HL-60 (cell line): ENCODE results near the gene CSTF2T.
A peak's percentile ranks its signal among the peaks of the same experiment; 100 is the strongest.

Experiments used
- DNase-seq, 2 experiments: peaks; one replicate each; pipeline ENCODE4 v3.0.0-alpha.2; 2010 to 2020; ENCODE audit warnings: low read depth in 1 of 2, low spot score in 1 of 2
- H3K27ac ChIP-seq: fragments of 250-450 bp; sonication (Bioruptor Pico); replicated peaks from 2 replicates; pipeline ENCODE4 v1.5.1; 2020; ENCODE audit warnings: mild to moderate bottlenecking, moderate library complexity
- H3K27me3 ChIP-seq: fragments of 250-450 bp; sonication (Bioruptor Pico); 2 replicates; pipeline ENCODE4 v1.5.1; 2021; ENCODE audit warnings: mild to moderate bottlenecking, moderate library complexity; ENCODE audit not compliant: insufficient read depth, poor library complexity, severe bottlenecking
- H3K4me3 ChIP-seq: replicated peaks from 2 replicates; pipeline ENCODE4 v1.5.1; 2011; ENCODE audit warnings: mild to moderate bottlenecking, control low read depth, low read length; ENCODE audit not compliant: insufficient read depth
- GABPA ChIP-seq: IDR thresholded peaks from 2 replicates; pipeline ENCODE4 v1.6.1; 2012; ENCODE audit warnings: low read depth
- POLR2AphosphoS5 ChIP-seq: IDR thresholded peaks from 2 replicates; pipeline ENCODE4 v1.6.1; 2012; ENCODE audit warnings: low read depth
- SPI1 ChIP-seq: IDR thresholded peaks from 2 replicates; pipeline ENCODE4 v1.6.1; 2012; ENCODE audit warnings: low read depth, mild to moderate bottlenecking, borderline replicate concordance
- long read RNA-seq: library from polyadenylated mRNA; unstranded; transcript quantifications from one replicate; pipeline ENCODE4 v2.0.0, GENCODE V29; 2020
- TF ChIP-seq, protein P1 (sequence below): IDR thresholded peaks from 2 replicates; pipeline ENCODE4 v1.6.1; 2012; ENCODE audit warnings: low read depth; ENCODE audit not compliant: insufficient replicate concordance
- TF ChIP-seq, protein P2 (sequence below): IDR thresholded peaks from one replicate; pipeline ENCODE4 v1.5.1; 2011; ENCODE audit warnings: low read length, control low read depth, inconsistent platforms; ENCODE audit not compliant: insufficient read depth

The CSTF2T gene, protein sequence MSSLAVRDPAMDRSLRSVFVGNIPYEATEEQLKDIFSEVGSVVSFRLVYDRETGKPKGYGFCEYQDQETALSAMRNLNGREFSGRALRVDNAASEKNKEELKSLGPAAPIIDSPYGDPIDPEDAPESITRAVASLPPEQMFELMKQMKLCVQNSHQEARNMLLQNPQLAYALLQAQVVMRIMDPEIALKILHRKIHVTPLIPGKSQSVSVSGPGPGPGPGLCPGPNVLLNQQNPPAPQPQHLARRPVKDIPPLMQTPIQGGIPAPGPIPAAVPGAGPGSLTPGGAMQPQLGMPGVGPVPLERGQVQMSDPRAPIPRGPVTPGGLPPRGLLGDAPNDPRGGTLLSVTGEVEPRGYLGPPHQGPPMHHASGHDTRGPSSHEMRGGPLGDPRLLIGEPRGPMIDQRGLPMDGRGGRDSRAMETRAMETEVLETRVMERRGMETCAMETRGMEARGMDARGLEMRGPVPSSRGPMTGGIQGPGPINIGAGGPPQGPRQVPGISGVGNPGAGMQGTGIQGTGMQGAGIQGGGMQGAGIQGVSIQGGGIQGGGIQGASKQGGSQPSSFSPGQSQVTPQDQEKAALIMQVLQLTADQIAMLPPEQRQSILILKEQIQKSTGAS
- long read RNA-seq, full-length matches to known transcripts: 226 of 229 reads
- long read RNA-seq, partial matches to known transcripts: 0 of 229 reads
- long read RNA-seq, other reads (novel, unspliced or antisense): 3 of 229 reads

DNA sequence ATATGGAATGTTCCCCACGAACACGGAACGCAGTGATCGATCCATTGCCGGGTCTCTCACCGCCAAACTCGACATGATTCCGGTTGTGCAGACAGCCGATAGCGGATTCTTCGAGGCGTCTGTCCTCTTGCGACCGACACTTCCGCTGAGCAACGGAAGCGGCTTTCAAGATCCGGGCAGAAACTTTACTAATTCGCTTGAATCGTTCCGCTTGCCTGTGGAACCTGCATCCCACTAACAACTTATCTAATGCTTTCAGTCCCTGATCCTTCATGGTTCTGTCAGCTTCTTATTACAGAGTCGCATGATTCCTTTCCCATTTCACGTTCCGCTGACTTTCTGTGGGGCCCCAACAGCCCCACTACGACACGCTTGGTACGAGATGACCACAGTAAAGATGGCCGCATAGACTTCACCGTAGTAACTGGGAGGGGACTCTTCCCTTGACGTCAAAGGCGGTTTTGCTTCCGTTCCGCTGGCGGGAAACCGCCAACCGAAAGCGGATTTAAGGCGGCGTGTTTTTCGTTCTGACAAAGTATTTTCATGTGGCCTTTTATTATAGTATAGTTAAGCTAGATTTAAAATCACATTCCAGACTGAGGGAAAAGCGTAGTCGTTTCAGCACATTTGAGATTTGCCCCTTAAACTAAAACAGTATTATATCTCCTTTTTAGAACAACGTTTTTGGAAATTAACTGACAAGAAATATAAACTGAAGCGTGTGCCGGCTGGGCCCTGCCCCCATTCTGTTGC lies at the start of gene CSTF2T:
TSS of gene CSTF2T (minus strand) at position 121 of the 753 bp plus-strand sequence. CDS start at position 75, 46 bp downstream.
- TF ChIP-seq SPI1 (no peak; the same call in 1 of the 2 replicates), GABPA (peak; percentile 100), POLR2AphosphoS5 (peak; percentile 84)
- TF ChIP-seq, protein P1, sequence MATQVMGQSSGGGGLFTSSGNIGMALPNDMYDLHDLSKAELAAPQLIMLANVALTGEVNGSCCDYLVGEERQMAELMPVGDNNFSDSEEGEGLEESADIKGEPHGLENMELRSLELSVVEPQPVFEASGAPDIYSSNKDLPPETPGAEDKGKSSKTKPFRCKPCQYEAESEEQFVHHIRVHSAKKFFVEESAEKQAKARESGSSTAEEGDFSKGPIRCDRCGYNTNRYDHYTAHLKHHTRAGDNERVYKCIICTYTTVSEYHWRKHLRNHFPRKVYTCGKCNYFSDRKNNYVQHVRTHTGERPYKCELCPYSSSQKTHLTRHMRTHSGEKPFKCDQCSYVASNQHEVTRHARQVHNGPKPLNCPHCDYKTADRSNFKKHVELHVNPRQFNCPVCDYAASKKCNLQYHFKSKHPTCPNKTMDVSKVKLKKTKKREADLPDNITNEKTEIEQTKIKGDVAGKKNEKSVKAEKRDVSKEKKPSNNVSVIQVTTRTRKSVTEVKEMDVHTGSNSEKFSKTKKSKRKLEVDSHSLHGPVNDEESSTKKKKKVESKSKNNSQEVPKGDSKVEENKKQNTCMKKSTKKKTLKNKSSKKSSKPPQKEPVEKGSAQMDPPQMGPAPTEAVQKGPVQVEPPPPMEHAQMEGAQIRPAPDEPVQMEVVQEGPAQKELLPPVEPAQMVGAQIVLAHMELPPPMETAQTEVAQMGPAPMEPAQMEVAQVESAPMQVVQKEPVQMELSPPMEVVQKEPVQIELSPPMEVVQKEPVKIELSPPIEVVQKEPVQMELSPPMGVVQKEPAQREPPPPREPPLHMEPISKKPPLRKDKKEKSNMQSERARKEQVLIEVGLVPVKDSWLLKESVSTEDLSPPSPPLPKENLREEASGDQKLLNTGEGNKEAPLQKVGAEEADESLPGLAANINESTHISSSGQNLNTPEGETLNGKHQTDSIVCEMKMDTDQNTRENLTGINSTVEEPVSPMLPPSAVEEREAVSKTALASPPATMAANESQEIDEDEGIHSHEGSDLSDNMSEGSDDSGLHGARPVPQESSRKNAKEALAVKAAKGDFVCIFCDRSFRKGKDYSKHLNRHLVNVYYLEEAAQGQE: peak; percentile 61

DNA sequence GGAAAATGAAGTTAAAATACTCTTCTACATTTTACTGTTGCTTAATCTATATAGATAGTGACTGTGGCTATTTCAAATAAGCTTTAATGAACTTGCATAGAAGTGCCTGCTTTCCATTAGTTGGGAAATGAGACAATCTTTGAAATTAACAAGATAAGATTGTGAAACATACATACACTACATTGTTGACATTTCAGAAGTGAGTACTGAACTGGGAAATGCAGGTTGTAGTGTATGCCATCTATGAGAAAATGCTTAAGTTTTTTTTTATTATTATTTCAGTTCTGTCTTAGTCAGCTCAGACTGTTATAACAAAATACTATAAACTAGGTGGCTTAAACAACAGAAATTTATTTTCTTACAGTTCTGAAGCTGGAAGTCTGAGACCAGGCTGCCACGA lies 49.6 kb upstream of the CSTF2T start:
- Histone ChIP-seq H3K27me3 (no peaks in the 10 kb centered on the region), H3K4me3 (no peak overlapping the region), H3K27ac (no peak overlapping the region)
- TF ChIP-seq, protein P1: no peak
- TF ChIP-seq, protein P2, sequence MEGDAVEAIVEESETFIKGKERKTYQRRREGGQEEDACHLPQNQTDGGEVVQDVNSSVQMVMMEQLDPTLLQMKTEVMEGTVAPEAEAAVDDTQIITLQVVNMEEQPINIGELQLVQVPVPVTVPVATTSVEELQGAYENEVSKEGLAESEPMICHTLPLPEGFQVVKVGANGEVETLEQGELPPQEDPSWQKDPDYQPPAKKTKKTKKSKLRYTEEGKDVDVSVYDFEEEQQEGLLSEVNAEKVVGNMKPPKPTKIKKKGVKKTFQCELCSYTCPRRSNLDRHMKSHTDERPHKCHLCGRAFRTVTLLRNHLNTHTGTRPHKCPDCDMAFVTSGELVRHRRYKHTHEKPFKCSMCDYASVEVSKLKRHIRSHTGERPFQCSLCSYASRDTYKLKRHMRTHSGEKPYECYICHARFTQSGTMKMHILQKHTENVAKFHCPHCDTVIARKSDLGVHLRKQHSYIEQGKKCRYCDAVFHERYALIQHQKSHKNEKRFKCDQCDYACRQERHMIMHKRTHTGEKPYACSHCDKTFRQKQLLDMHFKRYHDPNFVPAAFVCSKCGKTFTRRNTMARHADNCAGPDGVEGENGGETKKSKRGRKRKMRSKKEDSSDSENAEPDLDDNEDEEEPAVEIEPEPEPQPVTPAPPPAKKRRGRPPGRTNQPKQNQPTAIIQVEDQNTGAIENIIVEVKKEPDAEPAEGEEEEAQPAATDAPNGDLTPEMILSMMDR: no peak
- TF ChIP-seq SPI1 (no peak), POLR2AphosphoS5 (no peak), GABPA (no peak)
- DNase-seq: no peak

More for the DNA sequence above, at the start of gene CSTF2T:
- peak; percentile 75 to 89 for DNase-seq
- H3K4me3 ChIP-seq: peak within 1 kb of the TSS; percentile 73
- H3K27me3 ChIP-seq: no peaks in the 10 kb centered on the region
- peak within 1 kb of the TSS; percentile 99 for H3K27ac ChIP-seq

DNA sequence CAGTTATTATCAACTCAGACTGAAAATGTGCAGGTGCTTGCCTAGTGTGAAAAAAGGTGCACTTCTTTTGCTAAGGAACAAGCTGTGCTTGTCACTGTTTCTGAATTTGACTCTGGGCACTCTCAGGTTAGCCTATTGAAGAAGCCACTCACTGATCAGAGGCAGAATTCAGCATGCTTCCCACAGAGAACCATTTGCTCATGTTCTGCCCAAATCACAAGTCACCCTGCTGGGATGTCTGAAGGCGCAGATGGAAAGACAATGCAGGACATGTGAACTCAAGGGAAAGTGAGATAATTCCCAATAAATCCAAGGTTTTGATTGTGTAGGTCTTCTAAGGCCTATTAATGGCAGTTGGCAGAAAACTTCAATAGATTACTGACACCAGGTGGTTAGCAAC lies 47.8 kb upstream of the CSTF2T start:
- DNase-seq: no peak
- H3K27me3 ChIP-seq: no peaks in the 10 kb centered on the region

More for the DNA sequence above, 47.8 kb upstream of the CSTF2T start:
- TF ChIP-seq GABPA (no peak), SPI1 (no peak), POLR2AphosphoS5 (no peak)
- TF ChIP-seq, protein P2: no peak
- TF ChIP-seq, protein P1: no peak
- H3K4me3 ChIP-seq: no peak overlapping the region
- H3K27ac ChIP-seq: no peak overlapping the region
